CD8-positive, alpha-beta memory T cell (primary cell): ENCODE results near the gene MAP2K5. TPM values are rescaled to one million over a fixed set of nuclear protein-coding genes. Genes with fewer than 3 reads are reported as not detected.

ENCODE experiments used
- CTCF ChIA-PET: fragments of 350-600 bp; sonication (Branson Sonifier 250); formaldehyde crosslinking; loops from one replicate; lab custom pipeline; 2021; ENCODE audit warnings: antibody characterized with exemption; lab: Charles Lee
- POLR2A ChIA-PET: fragments of 350-600 bp; sonication (Branson Sonifier 250); formaldehyde crosslinking; loops from one replicate; lab custom pipeline; 2021; ENCODE audit warnings: antibody characterized with exemption; lab: Charles Lee
- DNase-seq, 5 donors: peaks; one replicate each; pipeline versions ENCODE4 v3.0.0 to v3.0.0-alpha.2; 2020 to 2022; ENCODE audit warnings: mixed read lengths in 1 of 5
- H3K27ac ChIP-seq: one replicate; pipeline ENCODE4 v1.7.0; 2013; ENCODE audit warnings: low read depth, mild to moderate bottlenecking, low read length, moderate library complexity
- H3K27me3 ChIP-seq: 2 replicates; pipeline ENCODE4 v1.7.0; 2013; ENCODE audit warnings: low read length, mild to moderate bottlenecking; ENCODE audit not compliant: insufficient read depth, poor library complexity, severe bottlenecking
- H3K36me3 ChIP-seq: 2 replicates; pipeline ENCODE4 v1.7.0; 2013; ENCODE audit warnings: mild to moderate bottlenecking, low read length, moderate library complexity; ENCODE audit not compliant: insufficient read depth
- H3K4me1 ChIP-seq: 2 replicates; pipeline ENCODE4 v1.7.0; 2013; ENCODE audit warnings: mild to moderate bottlenecking, low read length, moderate library complexity; ENCODE audit not compliant: insufficient read depth
- H3K4me3 ChIP-seq: 2 replicates; pipeline ENCODE4 v1.7.0; 2013; ENCODE audit warnings: mild to moderate bottlenecking, low read length
- H3K9me3 ChIP-seq: 2 replicates; pipeline ENCODE4 v1.7.0; 2013; ENCODE audit warnings: mild to moderate bottlenecking, low read length
- H3K27ac Mint-ChIP-seq, 8 donors: one replicate each; pipeline ENCODE4 v1.8.0; 2020 to 2021; ENCODE audit warnings: mixed read lengths in 8 of 8, mild to moderate bottlenecking in 6 of 8, inconsistent platforms in 3 of 8, moderate library complexity in 3 of 8
- H3K27me3 Mint-ChIP-seq, 2 donors: one replicate each; pipeline ENCODE4 v1.8.0; 2020 to 2021; ENCODE audit warnings: mixed read lengths in 2 of 2, mild to moderate bottlenecking in 1 of 2, moderate library complexity in 1 of 2
- H3K36me3 Mint-ChIP-seq, 3 donors: one replicate each; pipeline ENCODE4 v1.8.0; 2020 to 2021; ENCODE audit warnings: mixed read lengths in 3 of 3, inconsistent platforms in 1 of 3, mild to moderate bottlenecking in 1 of 3
- H3K4me1 Mint-ChIP-seq, 3 donors: one replicate each; pipeline ENCODE4 v1.8.0; 2020 to 2021; ENCODE audit warnings: mixed read lengths in 3 of 3, inconsistent platforms in 1 of 3, mild to moderate bottlenecking in 1 of 3
- H3K4me3 Mint-ChIP-seq, 7 donors: one replicate each; pipeline ENCODE4 v1.8.0; 2020 to 2021; ENCODE audit warnings: mixed read lengths in 7 of 7, mild to moderate bottlenecking in 6 of 7, moderate library complexity in 4 of 7, inconsistent platforms in 2 of 7
- H3K9me3 Mint-ChIP-seq, 5 donors: one replicate each; pipeline ENCODE4 v1.8.0; 2020 to 2022; ENCODE audit warnings: mixed read lengths in 5 of 5, mild to moderate bottlenecking in 3 of 5, moderate library complexity in 2 of 5, inconsistent platforms in 1 of 5
- polyA plus RNA-seq: library from polyadenylated mRNA; unstranded; fragments of 300-500 nt; fragmentation: Illumina TruSeq; gene quantifications from one replicate; pipeline ENCODE4 v1.2.3, GENCODE V29; 2021
- total RNA-seq, 2 experiments: library from RNA; stranded (reverse); gene quantifications; one replicate each; pipeline ENCODE4 v1.2.3, GENCODE V29; 2021

The MAP2K5 gene
- total and polyA plus RNA-seq, 3 experiments from 2014 or later, result 20.0 to 21.4 (median 20.1) TPM

DNA sequence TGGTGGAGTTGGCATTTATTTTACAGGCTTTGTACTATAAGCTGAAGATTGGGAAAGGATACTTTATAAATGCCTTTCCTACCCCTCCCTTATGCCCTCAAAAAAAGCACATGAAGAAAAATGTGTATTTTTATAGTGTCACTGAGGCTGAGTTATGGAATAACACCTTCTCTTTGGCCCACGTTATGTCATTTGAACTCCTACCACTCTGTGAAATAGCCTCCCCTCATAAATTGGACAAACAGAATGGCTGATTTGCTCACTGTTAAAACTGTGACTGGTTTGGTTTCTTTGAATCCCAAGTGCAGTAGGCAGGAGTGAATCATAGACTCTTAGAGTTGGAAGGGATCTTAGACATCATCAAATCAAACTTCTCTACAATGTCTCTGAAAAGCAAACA, 187.6 kb downstream of the MAP2K5 start:
- no peaks in the 10 kb centered on the region for H3K27me3 ChIP-seq
- no peak for DNase-seq
- no peak overlapping the region for H3K4me3 Mint-ChIP-seq
- no peak overlapping the region for H3K4me3 ChIP-seq
- no peaks in the 10 kb centered on the region for H3K9me3 Mint-ChIP-seq
- POLR2A ChIA-PET, result no interaction called here
- H3K9me3 ChIP-seq, result no peaks in the 10 kb centered on the region
- H3K36me3 ChIP-seq, result no peaks in the 10 kb centered on the region
- no peaks in the 10 kb centered on the region for H3K27me3 Mint-ChIP-seq
- H3K4me1 Mint-ChIP-seq, result peaks cover 0 to 6% (median 4%) of the 10 kb centered on the region in 3 donors
- peaks cover 0 to 7% (median 0%) of the 10 kb centered on the region in 3 donors for H3K36me3 Mint-ChIP-seq
- H3K27ac ChIP-seq, result no peak overlapping the region
- no peaks in the 10 kb centered on the region for H3K4me1 ChIP-seq
- CTCF ChIA-PET, result no interaction called here
- no peak overlapping the region for H3K27ac Mint-ChIP-seq

DNA sequence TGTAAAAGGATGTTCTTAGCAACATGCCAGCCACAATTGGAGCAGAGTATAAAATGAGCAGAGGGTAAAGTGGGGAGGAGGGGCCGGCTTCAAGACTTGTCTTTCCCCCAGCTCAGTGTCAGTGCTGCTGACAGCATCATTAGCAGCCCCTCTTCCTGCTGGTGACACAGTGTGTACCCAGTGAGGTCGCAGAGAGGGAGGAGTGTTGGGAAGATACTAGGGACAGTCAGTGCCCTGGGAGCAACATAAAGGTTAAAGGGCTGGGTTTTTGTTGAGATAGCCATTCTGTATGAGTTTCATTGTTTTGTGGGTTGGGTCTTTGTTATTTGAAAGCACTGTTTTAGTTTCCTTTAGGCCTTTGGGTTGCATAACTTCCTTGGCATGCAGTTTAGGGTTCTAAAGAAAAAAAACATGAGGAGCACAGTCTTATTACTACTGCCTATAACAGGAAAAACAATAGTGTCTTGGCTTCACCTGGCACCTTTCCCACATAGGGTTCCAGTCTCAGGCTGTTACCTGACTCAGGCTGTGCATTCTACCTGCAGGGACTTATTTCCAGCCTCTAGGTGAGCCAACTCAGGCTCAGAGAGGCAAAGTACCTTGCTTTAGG, 188.7 kb downstream of the MAP2K5 start:
- POLR2A ChIA-PET, result no interaction called here
- Mint-ChIP-seq H3K27ac (peak overlapping the region in 2 of 8 donors; percentile 15 to 67), H3K4me3 (no peak overlapping the region), H3K9me3 (no peaks in the 10 kb centered on the region), H3K36me3 (peaks cover 0 to 5% (median 0%) of the 10 kb centered on the region in 3 donors), H3K4me1 (peaks cover 3 to 11% (median 8%) of the 10 kb centered on the region in 3 donors), H3K27me3 (no peaks in the 10 kb centered on the region)
- CTCF ChIA-PET, result no interaction called here
- Histone ChIP-seq H3K9me3 (no peaks in the 10 kb centered on the region), H3K27me3 (no peaks in the 10 kb centered on the region), H3K27ac (no peak overlapping the region), H3K36me3 (no peaks in the 10 kb centered on the region), H3K4me1 (peaks cover 8% of the 10 kb centered on the region), H3K4me3 (no peak overlapping the region)
- DNase-seq, result no peak

- Mint-ChIP-seq H3K36me3 (peaks cover 0 to 3% (median 0%) of the 10 kb centered on the region in 3 donors), H3K4me1 (peaks cover 3 to 11% (median 8%) of the 10 kb centered on the region in 3 donors), H3K27me3 (no peaks in the 10 kb centered on the region), H3K9me3 (no peaks in the 10 kb centered on the region), H3K27ac (no peak overlapping the region), H3K4me3 (no peak overlapping the region)
- H3K27me3 ChIP-seq, result no peaks in the 10 kb centered on the region
- no peak overlapping the region for H3K27ac ChIP-seq
- ChIA-PET POLR2A (no interaction called here), CTCF (no interaction called here)
- no peaks in the 10 kb centered on the region for H3K36me3 ChIP-seq
- no peak overlapping the region for H3K4me3 ChIP-seq
- DNase-seq, result no peak
- no peaks in the 10 kb centered on the region for H3K9me3 ChIP-seq
- peaks cover 8% of the 10 kb centered on the region for H3K4me1 ChIP-seq
Observed at GRCh38 chr15:67732164-67732563, 189.7 kb downstream of the MAP2K5 start.

- Histone ChIP-seq H3K27ac (no peak overlapping the region), H3K27me3 (no peaks in the 10 kb centered on the region), H3K4me1 (peaks cover 8% of the 10 kb centered on the region), H3K36me3 (no peaks in the 10 kb centered on the region), H3K4me3 (no peak overlapping the region), H3K9me3 (no peaks in the 10 kb centered on the region)
- Mint-ChIP-seq H3K4me1 (peaks cover 6 to 11% (median 8%) of the 10 kb centered on the region in 3 donors), H3K36me3 (peaks cover 0 to 2% (median 0%) of the 10 kb centered on the region in 3 donors), H3K27me3 (no peaks in the 10 kb centered on the region), H3K4me3 (no peak overlapping the region), H3K9me3 (no peaks in the 10 kb centered on the region), H3K27ac (no peak overlapping the region)
- DNase-seq, result no peak
- ChIA-PET CTCF (no interaction called here), POLR2A (no interaction called here)
Observed at GRCh38 chr15:67732671-67733374, 190.3 kb downstream of the MAP2K5 start.

GRCh38 chr15:67735896-67736295, 193.4 kb downstream of the MAP2K5 start:
- H3K4me1 Mint-ChIP-seq, result peaks cover 6 to 13% (median 12%) of the 10 kb centered on the region in 3 donors
- ChIA-PET POLR2A (no interaction called here), CTCF (no interaction called here)
- DNase-seq, result no peak
- Histone ChIP-seq H3K27me3 (no peaks in the 10 kb centered on the region), H3K27ac (no peak overlapping the region), H3K36me3 (no peaks in the 10 kb centered on the region), H3K4me1 (peaks cover 8% of the 10 kb centered on the region), H3K9me3 (no peaks in the 10 kb centered on the region), H3K4me3 (no peak overlapping the region)
- H3K27me3 Mint-ChIP-seq, result no peaks in the 10 kb centered on the region
- H3K27ac Mint-ChIP-seq, result peak overlapping the region in 1 of 8 donors; percentile 75
- H3K4me3 Mint-ChIP-seq, result no peak overlapping the region
- peaks cover 0 to 2% (median 0%) of the 10 kb centered on the region in 3 donors for H3K36me3 Mint-ChIP-seq
- H3K9me3 Mint-ChIP-seq, result no peaks in the 10 kb centered on the region

DNA sequence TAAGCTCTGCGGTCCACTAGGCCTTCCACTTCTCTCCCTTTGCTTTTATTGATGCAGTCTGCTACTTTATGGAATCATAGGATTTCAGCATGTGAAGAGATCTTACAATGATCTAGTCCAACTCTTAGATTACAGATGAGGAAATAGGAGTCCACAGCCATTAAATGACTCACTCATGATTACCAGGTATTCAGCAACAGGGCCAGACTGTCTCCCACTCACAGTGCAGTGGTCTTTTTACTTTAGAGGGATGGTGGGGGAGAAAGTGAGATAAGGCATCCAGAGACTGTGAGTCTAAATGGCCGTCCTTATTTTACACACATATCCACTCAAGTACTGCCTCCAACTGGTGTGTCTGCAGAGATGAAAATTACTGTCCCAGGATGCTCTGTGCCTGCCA, 194.3 kb downstream of the MAP2K5 start:
- Mint-ChIP-seq H3K9me3 (no peaks in the 10 kb centered on the region), H3K4me1 (peaks cover 12 to 20% (median 18%) of the 10 kb centered on the region in 3 donors), H3K36me3 (peaks cover 0 to 4% (median 2%) of the 10 kb centered on the region in 3 donors), H3K27me3 (no peaks in the 10 kb centered on the region), H3K4me3 (no peak overlapping the region), H3K27ac (peak overlapping the region in 2 of 8 donors; percentile 10 to 16)
- ChIA-PET POLR2A (no interaction called here), CTCF (no interaction called here)
- H3K4me3 ChIP-seq, result no peak overlapping the region
- H3K27me3 ChIP-seq, result no peaks in the 10 kb centered on the region
- H3K4me1 ChIP-seq, result peaks cover 8% of the 10 kb centered on the region
- no peak for DNase-seq
- no peak overlapping the region for H3K27ac ChIP-seq
- H3K9me3 ChIP-seq, result no peaks in the 10 kb centered on the region
- no peaks in the 10 kb centered on the region for H3K36me3 ChIP-seq

- POLR2A ChIA-PET, result no interaction called here
- no peaks in the 10 kb centered on the region for H3K9me3 Mint-ChIP-seq
- H3K4me3 Mint-ChIP-seq, result no peak overlapping the region
- no peaks in the 10 kb centered on the region for H3K27me3 Mint-ChIP-seq
- no peak overlapping the region for H3K27ac ChIP-seq
- H3K27me3 ChIP-seq, result no peaks in the 10 kb centered on the region
- H3K36me3 ChIP-seq, result no peaks in the 10 kb centered on the region
- peaks cover 0 to 4% (median 2%) of the 10 kb centered on the region in 3 donors for H3K36me3 Mint-ChIP-seq
- H3K4me1 ChIP-seq, result peaks cover 8% of the 10 kb centered on the region
- no peak overlapping the region for H3K4me3 ChIP-seq
- DNase-seq, result no peak
- CTCF ChIA-PET, result no interaction called here
- no peaks in the 10 kb centered on the region for H3K9me3 ChIP-seq
- peaks cover 12 to 28% (median 27%) of the 10 kb centered on the region in 3 donors for H3K4me1 Mint-ChIP-seq
- no peak overlapping the region for H3K27ac Mint-ChIP-seq
Observed at GRCh38 chr15:67738056-67738455, 195.6 kb downstream of the MAP2K5 start.

GRCh38 chr15:67740405-67740804, 197.9 kb downstream of the MAP2K5 start:
- ChIA-PET CTCF (no interaction called here), POLR2A (no interaction called here)
- H3K9me3 Mint-ChIP-seq, result no peaks in the 10 kb centered on the region

More at GRCh38 chr15:67740405-67740804, 197.9 kb downstream of the MAP2K5 start:
- Mint-ChIP-seq H3K4me1 (peaks cover 23 to 44% (median 41%) of the 10 kb centered on the region in 3 donors), H3K4me3 (no peak overlapping the region), H3K27me3 (no peaks in the 10 kb centered on the region), H3K27ac (peak overlapping the region in 1 of 8 donors; percentile 35), H3K36me3 (peaks cover 0 to 4% (median 2%) of the 10 kb centered on the region in 3 donors)
- no peak for DNase-seq
- no peaks in the 10 kb centered on the region for H3K27me3 ChIP-seq
- peaks cover 26% of the 10 kb centered on the region for H3K4me1 ChIP-seq
- H3K9me3 ChIP-seq, result no peaks in the 10 kb centered on the region
- H3K4me3 ChIP-seq, result no peak overlapping the region
- H3K36me3 ChIP-seq, result no peaks in the 10 kb centered on the region
- H3K27ac ChIP-seq, result no peak overlapping the region
